ENCODE measurements around the gene SCGN.
"Not testable (repeated sequence)": the region's sequence is repeated elsewhere in the genome, so short reads cannot be mapped to it uniquely, and the experiment has no call there.

Gene SCGN

DNA sequence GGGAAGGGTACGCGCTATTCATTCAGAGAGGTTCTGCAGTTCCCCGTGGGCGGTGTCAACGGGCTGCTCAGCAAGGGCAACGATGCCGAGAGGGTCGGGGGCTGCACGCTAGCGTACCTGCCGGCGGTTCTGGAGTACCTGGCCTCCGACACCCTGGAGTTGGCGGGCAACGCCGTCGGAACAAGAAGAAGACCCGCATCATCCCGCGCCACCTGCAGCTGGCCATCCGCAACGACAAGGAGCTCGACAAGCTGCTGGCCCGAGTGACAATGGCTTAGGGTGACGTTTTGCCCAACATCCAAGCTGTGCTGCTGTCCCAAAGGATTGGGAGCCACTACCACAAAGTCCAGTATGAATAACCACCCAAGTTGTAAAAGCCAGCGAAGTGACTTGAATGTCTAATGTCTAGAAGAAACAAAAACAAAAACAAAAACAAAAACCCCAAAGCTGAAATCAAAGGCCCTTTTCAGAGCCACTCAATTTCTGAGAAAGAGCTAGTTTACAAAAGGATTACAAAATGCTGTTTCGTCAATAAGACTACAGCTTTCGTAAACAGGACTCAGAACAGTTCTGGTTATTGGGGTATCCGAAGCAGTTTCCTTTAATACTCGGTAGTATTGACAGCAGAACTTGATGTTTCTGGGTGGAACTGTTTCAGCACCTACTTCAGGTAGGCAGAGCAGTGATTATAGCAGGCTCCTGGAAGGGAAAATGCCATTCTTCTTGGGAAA lies 80.6 kb downstream of the SCGN start:
- DNase-seq = no peak

DNA sequence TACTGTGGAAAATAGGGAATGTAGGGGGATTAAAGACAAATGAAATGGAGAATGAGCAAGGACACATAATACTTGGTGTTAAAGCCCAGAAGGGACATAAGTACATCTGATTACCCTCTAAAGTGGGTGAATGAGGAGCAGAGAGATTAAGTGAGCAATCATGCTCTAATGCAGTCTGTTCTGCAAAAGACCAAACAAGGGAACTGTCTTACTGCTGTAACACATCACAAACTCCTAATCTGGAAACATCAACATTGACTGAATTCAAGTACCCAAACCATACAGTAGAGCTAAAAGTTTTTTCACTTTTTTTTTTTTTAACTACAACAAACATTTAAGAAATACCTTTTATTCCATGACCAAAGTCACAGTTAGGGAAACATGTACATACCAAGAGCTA lies 83.2 kb downstream of the SCGN start:
- DNase-seq = no peak

DNA sequence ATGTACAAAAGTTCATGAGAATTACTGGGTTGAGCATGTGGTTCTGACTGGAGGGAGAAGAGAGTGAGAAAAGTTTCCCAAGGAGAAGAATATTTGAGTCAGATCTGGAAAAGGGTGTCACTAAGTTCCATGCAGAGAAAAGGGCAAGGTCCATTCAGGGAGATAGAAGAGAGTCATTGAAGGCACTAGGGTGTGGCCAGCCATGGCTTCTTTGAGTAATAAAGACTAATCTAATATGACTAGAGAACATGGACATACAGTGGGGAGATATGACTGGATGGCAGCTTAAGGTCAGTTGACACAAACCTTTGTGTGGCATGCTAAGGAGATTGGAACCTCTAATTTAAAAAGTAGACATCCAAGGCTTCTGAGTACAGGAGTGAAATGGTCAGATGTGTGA lies 91.9 kb downstream of the SCGN start:
- DNase-seq = no peak

DNA sequence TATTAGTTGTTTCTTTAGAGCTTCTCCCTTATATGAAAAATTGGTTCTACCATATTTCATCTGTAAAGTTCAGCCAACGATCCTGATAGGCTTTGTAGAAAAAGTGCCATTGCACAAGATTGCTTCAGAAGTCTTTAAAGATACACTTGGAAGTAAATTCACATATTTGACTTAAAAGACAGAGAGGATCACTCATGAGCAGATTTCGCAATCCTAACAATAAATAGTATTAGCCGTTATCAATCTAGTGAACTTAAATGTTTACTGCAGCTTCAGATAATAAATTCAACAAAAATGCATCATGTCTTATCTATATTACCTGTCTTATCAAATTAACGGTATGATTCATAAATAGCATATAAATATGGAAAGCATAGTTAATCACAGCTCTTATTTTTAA lies 93.8 kb downstream of the SCGN start:
- no peak for DNase-seq

DNA sequence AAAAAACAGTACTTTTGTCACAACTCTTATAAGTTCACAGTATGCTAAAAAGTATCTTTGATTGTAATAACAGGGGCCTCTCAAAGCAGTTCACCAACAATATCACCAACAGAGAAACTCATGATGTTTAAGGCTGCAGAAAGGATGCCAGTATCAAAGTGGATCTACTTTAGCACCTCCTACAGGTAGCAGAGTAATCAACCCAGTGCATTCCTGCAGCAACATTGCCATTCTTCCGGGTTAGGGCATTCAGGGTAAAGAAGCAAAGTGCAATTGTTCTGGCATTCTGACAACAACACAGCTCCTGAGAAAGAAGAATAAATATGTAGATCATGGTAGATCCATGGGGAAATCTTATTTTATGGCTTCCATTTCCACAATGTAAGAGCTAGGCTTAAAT lies 95.0 kb downstream of the SCGN start:
- DNase-seq = no peak

DNA sequence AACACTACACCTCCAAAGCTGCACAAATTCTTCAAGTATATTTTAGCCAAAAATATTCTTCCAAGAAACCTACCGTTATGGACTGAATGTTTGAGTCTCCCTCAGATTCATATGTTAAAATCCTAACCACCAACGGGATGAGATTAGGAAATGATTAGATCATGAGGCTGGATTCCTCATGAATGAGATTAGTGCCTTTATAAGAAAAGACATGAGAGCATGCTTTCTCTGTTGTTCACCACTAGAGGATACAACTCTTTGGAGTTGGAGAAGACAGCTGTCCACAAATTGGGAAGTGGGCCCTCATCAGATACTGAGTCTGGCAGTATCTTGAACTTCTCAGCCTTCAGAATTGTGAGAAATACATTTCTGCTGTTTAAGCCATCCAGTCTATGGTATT lies 95.5 kb downstream of the SCGN start:
- no peak for DNase-seq

DNA sequence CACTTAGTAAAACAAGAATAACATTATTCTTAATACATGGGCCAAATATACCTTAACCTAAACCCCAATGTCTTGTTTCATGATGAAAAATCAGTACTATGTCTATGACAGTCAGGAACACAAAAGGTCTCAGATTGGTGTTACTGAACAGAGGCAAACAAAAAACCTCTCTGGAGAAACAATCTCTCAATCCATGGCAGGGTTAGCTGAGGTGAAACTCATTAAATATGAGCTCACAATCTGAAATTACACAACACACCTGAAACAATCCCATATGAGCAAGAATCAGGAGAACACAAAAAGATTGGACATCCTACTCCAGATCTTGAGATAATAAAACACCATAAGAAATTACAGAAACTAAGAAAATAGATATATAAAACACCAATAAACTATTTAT lies 96.0 kb downstream of the SCGN start:
- DNase-seq = no peak

DNA sequence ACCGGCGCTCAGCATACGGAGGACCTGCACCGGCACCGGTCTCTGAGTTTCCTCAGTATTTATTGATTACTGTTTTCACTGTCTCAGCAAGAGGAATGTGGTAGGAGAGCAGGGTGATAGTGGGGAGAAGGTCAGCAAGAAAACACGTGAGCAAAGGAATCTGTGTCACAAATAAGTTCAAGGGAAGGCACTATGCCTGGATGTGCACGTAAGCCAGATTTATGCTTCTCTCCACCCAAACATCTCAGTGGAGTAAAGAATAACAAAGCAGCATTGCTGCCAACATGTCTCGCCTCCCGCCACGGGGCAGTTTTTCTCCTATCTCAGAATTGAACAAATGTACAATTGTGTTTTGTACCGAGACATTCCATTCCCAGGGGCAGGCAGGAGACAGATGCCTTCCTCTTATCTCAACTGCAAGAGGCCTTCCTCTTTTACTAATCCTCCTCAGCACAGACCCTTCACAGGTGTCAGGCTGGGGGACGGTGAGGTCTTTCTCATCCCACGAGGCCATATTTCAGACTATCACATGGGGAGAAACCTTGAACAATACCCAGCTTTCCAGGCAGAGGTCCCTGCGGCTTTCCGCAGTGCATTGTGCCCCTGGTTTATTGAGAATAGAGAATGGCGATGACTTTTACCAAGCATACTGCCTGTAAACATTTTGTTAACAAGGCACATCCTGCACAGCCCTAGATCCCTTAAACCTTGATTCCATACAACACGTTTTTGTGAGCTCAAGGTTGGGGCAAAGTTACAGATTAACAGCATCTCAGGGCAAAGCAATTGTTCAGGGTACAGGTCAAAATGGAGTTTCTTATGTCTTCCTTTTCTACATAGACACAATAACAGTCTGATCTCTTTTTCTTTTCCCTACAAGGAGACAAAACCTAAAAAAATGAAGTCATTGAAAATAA lies 96.8 kb downstream of the SCGN start:
- not testable (repeated sequence) for DNase-seq

DNA sequence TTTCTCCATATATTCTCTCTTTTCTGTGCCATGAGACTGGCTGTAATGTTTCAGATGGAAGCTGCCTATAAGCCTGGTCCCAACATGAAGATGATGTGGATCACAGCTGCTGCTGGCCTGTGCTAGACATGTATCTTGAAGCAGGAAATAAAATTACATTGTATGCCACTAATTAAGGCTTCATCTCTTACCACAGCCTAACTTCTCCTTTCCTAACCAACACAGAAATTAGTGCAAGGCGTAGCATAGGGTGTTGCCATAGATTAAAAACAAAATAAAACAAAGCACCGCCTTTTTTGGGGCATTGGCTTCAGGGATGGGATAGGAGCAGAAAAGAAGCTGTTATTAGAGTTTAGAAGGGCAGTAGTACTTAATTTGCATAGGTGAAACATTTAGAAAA lies 97.8 kb downstream of the SCGN start:
- no peak for DNase-seq

DNA sequence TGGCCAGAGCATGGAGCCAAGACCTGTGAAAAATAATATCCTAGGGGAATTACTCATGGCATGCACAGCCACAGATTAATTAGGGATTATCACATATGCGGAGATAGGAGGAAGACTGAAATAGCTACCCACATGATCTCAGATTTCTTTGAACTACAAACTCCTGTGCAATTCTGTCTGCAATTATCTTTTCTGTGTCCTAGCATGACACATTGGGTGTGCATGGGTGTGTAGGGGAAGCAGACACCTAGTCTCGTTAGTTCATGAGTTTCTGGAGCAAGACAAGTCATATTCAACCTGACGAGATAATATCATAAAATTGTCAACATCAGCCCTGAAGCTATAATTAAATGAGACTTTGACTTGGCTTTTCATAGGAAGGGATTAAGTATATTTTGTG lies 98.9 kb downstream of the SCGN start:
- DNase-seq = no peak

Measured in T1000 (cell line).